Measurements from ENCODE around the gene TRABD2A. TPM values are rescaled to one million over a fixed set of nuclear protein-coding genes. Genes with fewer than 3 reads are reported as not detected.

Gene TRABD2A
- total RNA-seq, 1 experiment from 2014 or later: 4.6 TPM

GRCh38 chr2:84858123-84858522 is 22.8 kb downstream of the TRABD2A start:
- ATAC-seq (peak; percentile 58; the same call in 1 of the 2 replicates), DNase-seq (ENCODE audit: low read depth, low spot score) (no peak)
- Histone ChIP-seq H4K20me1 (ENCODE audit: insufficient read depth) (no peaks in the 10 kb centered on the region), H3K36me3 (ENCODE audit: control insufficient read depth in 1 of 2, insufficient read depth in 2 of 2, low read length in 2 of 2) (no peaks in the 10 kb centered on the region), H3K79me2 (ENCODE audit: insufficient read depth, low read length) (no peaks in the 10 kb centered on the region), H3K9me2 (ENCODE audit: insufficient read depth) (no peaks in the 10 kb centered on the region), H3K27me3 (ENCODE audit: insufficient read depth, low read length) (no peaks in the 10 kb centered on the region), H3K9me3 (ENCODE audit: control insufficient read depth in 1 of 2, insufficient read depth in 1 of 2, low read depth in 1 of 2, low read length in 2 of 2) (no peaks in the 10 kb centered on the region), H2AFZ (ENCODE audit: low read depth, low read length, poor library complexity, severe bottlenecking) (no peak overlapping the region), H3K4me1 (ENCODE audit: control insufficient read depth in 1 of 2, insufficient read depth in 2 of 2, low read length in 2 of 2) (no peaks in the 10 kb centered on the region), H3K4me2 (ENCODE audit: low read length) (no peak overlapping the region), H3K4me3 (replicated peaks in 1 of 2; ENCODE audit: low read depth in 1 of 2, low read length in 2 of 2) (no peak overlapping the region), H3K9ac (ENCODE audit: low read length) (no peak overlapping the region), H3K27ac (ENCODE audit: low read depth, low read length) (no peak overlapping the region)
- no TSS peak for BruUV-seq (replicated peaks)
- POLR2A ChIA-PET: no interaction called here
- CTCF ChIA-PET: interaction anchor here (1.4 to 2.0 kb wide), 3 partner anchors 117 to 361 kb away, joined by 5 to 8 read pairs (median 5); no protein-coding TSS in a partner anchor
- intact Hi-C loops (cut with micrococcal nuclease): no loop called here
- TF ChIP-seq CTCF (IDR thresholded peaks at IDR 0.05 in 2 of 3, conservative IDR thresholded peaks at IDR 0.05 in 1 of 3; ENCODE audit: borderline replicate concordance in 1 of 3, insufficient read depth in 1 of 3, low read depth in 2 of 3, low read length in 2 of 3) (peak in 2 of 3 experiments; percentile 25 to 36; a peak in 2 of 6 replicates), RAD21 (IDR thresholded peaks at IDR 0.05; ENCODE audit: low read depth) (peak; percentile 51), EZH2 (IDR thresholded peaks at IDR 0.05) (no peak)
- RAD21 ChIA-PET (ENCODE audit: low non-redundant PET in 1 of 2, low total read pairs in 2 of 2, uncharacterized antibody in 2 of 2, unreplicated experiment in 2 of 2): no interaction called here

GRCh38 chr2:84857566-84857965 is 23.3 kb downstream of the TRABD2A start:
- Histone ChIP-seq H3K9me3 (ENCODE audit: control insufficient read depth in 1 of 2, insufficient read depth in 1 of 2, low read depth in 1 of 2, low read length in 2 of 2) (0 out of 4 replicates have a peak, but pooled peaks cover 0 to 3% of the 10 kb centered on the region in 2 experiments), H3K9me2 (ENCODE audit: insufficient read depth) (no peaks in the 10 kb centered on the region), H3K4me1 (ENCODE audit: control insufficient read depth in 1 of 2, insufficient read depth in 2 of 2, low read length in 2 of 2) (no peaks in the 10 kb centered on the region), H4K20me1 (ENCODE audit: insufficient read depth) (no peaks in the 10 kb centered on the region), H3K4me2 (ENCODE audit: low read length) (no peak overlapping the region), H3K27me3 (ENCODE audit: insufficient read depth, low read length) (no peaks in the 10 kb centered on the region), H2AFZ (ENCODE audit: low read depth, low read length, poor library complexity, severe bottlenecking) (no peak overlapping the region), H3K4me3 (replicated peaks in 1 of 2; ENCODE audit: low read depth in 1 of 2, low read length in 2 of 2) (no peak overlapping the region), H3K36me3 (ENCODE audit: control insufficient read depth in 1 of 2, insufficient read depth in 2 of 2, low read length in 2 of 2) (no peaks in the 10 kb centered on the region), H3K27ac (ENCODE audit: low read depth, low read length) (no peak overlapping the region), H3K9ac (ENCODE audit: low read length) (no peak overlapping the region), H3K79me2 (ENCODE audit: insufficient read depth, low read length) (no peaks in the 10 kb centered on the region)
- no peak for ATAC-seq
- CTCF ChIA-PET: interaction anchor here (1.4 to 2.0 kb wide), 3 partner anchors 116 to 360 kb away, joined by 5 to 8 read pairs (median 5); no protein-coding TSS in a partner anchor
- BruUV-seq (replicated peaks): no TSS peak
- POLR2A ChIA-PET: no interaction called here
- no peak for DNase-seq (ENCODE audit: low read depth, low spot score)
- intact Hi-C loops (cut with micrococcal nuclease): no loop called here
- TF ChIP-seq ATF3 (IDR thresholded peaks at IDR 0.05) (no peak), EGR1 (IDR thresholded peaks at IDR 0.05; ENCODE audit: low read depth) (no peak), ZBTB33 (IDR thresholded peaks at IDR 0.05; ENCODE audit: extremely low read depth, insufficient replicate concordance, low read length) (no peak), RAD21 (IDR thresholded peaks at IDR 0.05; ENCODE audit: low read depth) (no peak), ELF1 (IDR thresholded peaks at IDR 0.05; ENCODE audit: borderline replicate concordance, low read depth) (no peak), SIN3A (IDR thresholded peaks at IDR 0.05; ENCODE audit: low read depth) (no peak), MAX (IDR thresholded peaks at IDR 0.05) (no peak), CTCF (IDR thresholded peaks at IDR 0.05 in 2 of 3, conservative IDR thresholded peaks at IDR 0.05 in 1 of 3; ENCODE audit: borderline replicate concordance in 1 of 3, insufficient read depth in 1 of 3, low read depth in 2 of 3, low read length in 2 of 3) (no peak), YY1 (IDR thresholded peaks at IDR 0.05; ENCODE audit: extremely low read depth, insufficient replicate concordance, low read depth, low read length) (no peak)
- RAD21 ChIA-PET (ENCODE audit: low non-redundant PET in 1 of 2, low total read pairs in 2 of 2, uncharacterized antibody in 2 of 2, unreplicated experiment in 2 of 2): no interaction called here
